A172 (cell line): Measurements from ENCODE around the gene MZT2A. TPM values are rescaled to one million over a fixed set of nuclear protein-coding genes. Genes with fewer than 3 reads are reported as not detected.
"Not testable (repeated sequence)": the region's sequence is repeated elsewhere in the genome, so short reads cannot be mapped to it uniquely, and the experiment has no call there.

ENCODE experiments used
- DNase-seq: peaks from one replicate; pipeline ENCODE4 v3.0.0-alpha.2; 2015; ENCODE audit warnings: low spot score
- total RNA-seq: library from RNA; depleted of rRNA; stranded (reverse); fragments of >200 nt; shearing (Covaris generic); gene quantifications from 2 replicates; pipeline ENCODE4 v1.2.3, GENCODE V29; 2014

MZT2A gene
- total RNA-seq, 1 experiment from 2014 or later = 243 TPM

- no peak for DNase-seq
Observed at GRCh38 chr2:131520526-131520925, 28.3 kb upstream of the MZT2A start.

DNA sequence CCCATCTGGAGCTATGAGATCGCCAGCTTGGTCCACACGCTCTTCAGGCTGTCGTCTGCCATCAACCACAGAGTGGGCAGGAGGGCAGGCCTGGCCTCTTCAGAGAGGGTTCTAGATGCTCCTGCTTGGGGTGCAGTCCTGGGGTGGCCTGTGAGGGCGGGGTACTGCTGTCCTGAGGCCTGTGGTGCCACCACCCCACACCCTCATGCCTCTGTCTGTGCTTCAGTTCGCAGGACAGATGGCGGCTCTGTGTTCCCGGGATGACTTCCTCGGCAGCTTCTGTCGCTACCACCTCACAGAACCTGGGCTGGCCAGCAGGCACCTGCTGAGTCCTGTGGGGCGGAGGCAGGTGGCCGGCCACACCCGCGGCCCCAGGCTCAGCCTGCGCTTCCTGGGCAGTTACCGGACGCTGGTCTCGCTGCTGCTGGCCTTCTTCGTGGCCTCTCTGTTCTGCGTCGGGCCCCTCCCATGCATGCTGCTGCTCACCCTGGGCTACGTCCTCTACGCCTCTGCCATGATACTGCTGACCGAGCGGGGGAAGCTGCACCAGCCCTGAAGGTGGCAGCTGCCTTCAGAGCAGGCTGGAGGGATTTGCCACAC is 27.8 kb upstream of the MZT2A start:
- DNase-seq = not testable (repeated sequence)

DNA sequence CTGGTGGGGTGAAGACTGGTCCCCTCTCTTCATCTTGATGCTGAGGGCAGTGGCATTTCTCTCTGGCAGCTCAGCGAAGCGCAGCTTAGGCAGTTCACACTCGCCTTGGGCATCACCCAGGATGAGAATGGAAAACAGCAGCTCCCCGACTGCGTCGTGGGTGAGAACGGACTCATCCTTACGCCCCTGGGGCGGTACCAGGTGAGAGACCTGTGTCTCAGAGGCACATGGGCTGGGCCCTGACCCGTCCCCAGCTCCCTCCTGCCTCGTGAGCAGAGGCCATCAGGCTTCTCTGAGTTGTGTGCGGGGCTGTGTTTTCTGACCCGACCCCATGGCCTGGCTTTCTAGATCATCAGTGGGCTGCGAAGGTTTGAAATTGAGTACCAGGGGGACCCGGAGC is 27.3 kb upstream of the MZT2A start:
- no peak for DNase-seq

GRCh38 chr2:131518531-131518930 is 26.3 kb upstream of the MZT2A start:
- DNase-seq = not testable (repeated sequence)

GRCh38 chr2:131517856-131518255 is 25.7 kb upstream of the MZT2A start:
- DNase-seq = not testable (repeated sequence)

GRCh38 chr2:131517106-131517831 is 25.1 kb upstream of the MZT2A start:
- DNase-seq = no peak

GRCh38 chr2:131516621-131517020 is 24.4 kb upstream of the MZT2A start:
- DNase-seq = not testable (repeated sequence)

- DNase-seq = no peak
Observed at GRCh38 chr2:131516011-131516410, 23.8 kb upstream of the MZT2A start.

DNA sequence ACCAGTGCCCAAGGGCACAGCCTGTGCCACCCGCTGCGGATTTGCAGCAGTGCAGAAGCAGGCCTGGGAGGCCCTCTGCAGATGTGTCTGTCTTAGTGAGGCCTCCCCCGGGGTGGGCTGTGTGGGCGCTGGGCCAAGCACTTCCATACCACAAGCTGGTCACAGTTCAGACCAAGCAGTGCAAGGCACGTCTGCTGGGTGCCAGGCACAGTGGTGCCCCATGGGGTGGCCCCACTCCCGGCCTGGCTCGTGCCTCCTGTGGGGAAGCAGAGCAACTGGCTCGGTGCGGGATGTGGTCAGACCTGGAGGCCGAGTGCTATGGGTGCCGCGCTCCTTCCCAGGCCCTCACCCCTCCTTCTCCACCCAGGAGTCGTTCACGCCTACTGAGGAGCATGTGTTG is 23.0 kb upstream of the MZT2A start:
- not testable (repeated sequence) for DNase-seq

- DNase-seq = not testable (repeated sequence)
Observed at GRCh38 chr2:131514408-131515166, 22.4 kb upstream of the MZT2A start.

- not testable (repeated sequence) for DNase-seq
Observed at GRCh38 chr2:131511969-131512870, 20.0 kb upstream of the MZT2A start.

- not testable (repeated sequence) for DNase-seq
Observed at GRCh38 chr2:131511291-131511968, 19.2 kb upstream of the MZT2A start.

DNA sequence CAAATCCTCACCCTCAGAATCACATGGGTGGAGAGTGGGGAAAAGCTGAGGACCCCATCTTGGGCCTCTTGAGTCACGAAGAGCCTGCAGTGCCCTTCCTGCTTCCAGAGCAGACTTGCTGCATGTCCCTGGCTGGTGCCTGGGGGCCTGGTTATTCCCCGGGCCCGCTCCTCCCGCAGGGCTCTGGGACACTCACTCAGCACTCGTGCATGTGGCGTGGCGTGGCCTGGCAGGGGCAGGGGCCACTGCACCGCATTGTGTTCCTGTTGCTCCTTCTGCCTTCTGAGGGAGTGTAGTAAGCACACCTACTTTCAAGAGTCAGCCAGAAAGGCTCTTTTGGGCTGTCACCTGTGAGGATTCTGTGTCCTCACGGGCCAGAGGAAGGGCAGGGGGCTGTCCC is 17.4 kb upstream of the MZT2A start:
- DNase-seq = no peak

GRCh38 chr2:131504082-131504750 is 12.0 kb upstream of the MZT2A start:
- not testable (repeated sequence) for DNase-seq

GRCh38 chr2:131503587-131503986 is 11.4 kb upstream of the MZT2A start:
- DNase-seq = not testable (repeated sequence)

- DNase-seq = not testable (repeated sequence)
Observed at GRCh38 chr2:131498321-131498973, 6.2 kb upstream of the MZT2A start.

DNA sequence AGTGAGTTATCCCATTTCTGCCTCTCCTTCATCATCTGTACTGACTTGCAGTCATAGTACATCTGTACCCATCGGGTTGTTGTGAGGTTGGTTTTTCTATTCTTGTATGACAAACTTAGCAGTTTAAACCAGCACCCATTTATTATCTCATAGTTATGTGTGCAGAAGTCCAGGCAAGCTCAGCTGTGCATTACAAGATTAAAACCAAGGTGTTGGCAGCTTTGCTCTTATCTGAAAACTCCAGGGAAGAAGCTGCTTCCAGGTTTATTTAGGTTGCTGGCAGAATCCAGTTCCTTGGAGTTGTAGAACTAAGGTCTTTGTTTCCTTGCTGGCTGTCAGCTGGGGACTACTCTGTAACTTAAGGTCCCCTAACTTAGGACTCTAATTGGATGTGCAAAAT is 3.3 kb upstream of the MZT2A start:
- DNase-seq = not testable (repeated sequence)

DNA sequence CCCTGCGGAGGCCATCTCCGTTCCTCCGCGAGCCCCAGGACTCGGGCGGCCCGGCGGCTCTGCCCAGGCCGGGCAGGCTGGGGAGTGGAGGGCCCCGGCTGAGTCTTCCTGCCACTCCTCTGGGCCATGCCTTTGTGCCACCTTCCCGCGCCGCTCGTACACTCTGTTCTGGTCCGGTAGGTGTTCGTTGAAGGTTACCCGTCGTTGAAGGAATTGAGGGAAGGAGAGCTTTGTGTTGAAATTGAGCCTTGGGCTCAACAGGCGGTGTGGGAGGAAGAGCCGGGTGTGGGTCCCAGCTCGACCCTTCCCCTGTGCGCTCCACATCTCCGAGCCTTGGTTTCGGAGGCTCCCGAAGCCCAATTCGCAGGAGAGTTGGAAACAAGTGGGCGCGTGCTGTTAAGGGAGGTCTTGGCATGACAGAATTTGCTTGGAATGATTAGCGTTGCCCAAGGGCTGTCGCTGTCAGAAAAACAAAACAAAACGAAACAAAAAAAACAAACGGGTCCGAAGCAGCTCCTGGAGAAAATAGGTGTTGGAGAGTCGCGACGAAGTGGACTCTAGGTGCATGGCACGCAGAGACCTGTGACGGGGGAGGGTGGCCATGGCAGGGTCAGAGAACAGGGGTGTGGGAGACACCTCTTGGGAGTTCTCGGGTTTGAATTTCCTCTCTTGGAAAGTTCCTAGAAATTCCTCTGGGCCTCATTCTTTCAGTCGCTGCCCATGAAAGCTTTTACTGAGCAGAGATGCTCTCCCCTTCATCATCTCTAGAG is 1.2 kb upstream of the MZT2A start:
- no peak for DNase-seq
